ENCODE data around the gene DUS2.

The DUS2 gene

GRCh38 chr16:68077866-68078700, 55.0 kb downstream of the DUS2 start:
- no peak overlapping the region for H3K4me3 ChIP-seq (ENCODE audit: low read depth, low read length)
- no peak for TF ChIP-seq CTCF (IDR thresholded peaks at IDR 0.05; ENCODE audit: control insufficient read depth, extremely low read depth, insufficient read depth)
- no peak for DNase-seq (ENCODE audit: low read depth)

- no peak for DNase-seq (ENCODE audit: low read depth)
- H3K4me3 ChIP-seq (ENCODE audit: low read depth, low read length) = no peak overlapping the region
- no peak for TF ChIP-seq CTCF (IDR thresholded peaks at IDR 0.05; ENCODE audit: control insufficient read depth, extremely low read depth, insufficient read depth)
Measured at GRCh38 chr16:68078701-68079375, 55.8 kb downstream of the DUS2 start.

GRCh38 chr16:68079376-68079625, 56.2 kb downstream of the DUS2 start:
- TF ChIP-seq CTCF (IDR thresholded peaks at IDR 0.05; ENCODE audit: control insufficient read depth, extremely low read depth, insufficient read depth) = no peak
- DNase-seq (ENCODE audit: low read depth) = no peak
- H3K4me3 ChIP-seq (ENCODE audit: low read depth, low read length) = no peak overlapping the region

GRCh38 chr16:68079626-68080344, 56.7 kb downstream of the DUS2 start:
- H3K4me3 ChIP-seq (ENCODE audit: low read depth, low read length) = no peak overlapping the region
- no peak for DNase-seq (ENCODE audit: low read depth)
- no peak for TF ChIP-seq CTCF (IDR thresholded peaks at IDR 0.05; ENCODE audit: control insufficient read depth, extremely low read depth, insufficient read depth)

- DNase-seq (ENCODE audit: low read depth) = no peak
- H3K4me3 ChIP-seq (ENCODE audit: low read depth, low read length) = no peak overlapping the region
- no peak for TF ChIP-seq CTCF (IDR thresholded peaks at IDR 0.05; ENCODE audit: control insufficient read depth, extremely low read depth, insufficient read depth)
Measured at GRCh38 chr16:68081861-68082628, 59.0 kb downstream of the DUS2 start.

- no peak for DNase-seq (ENCODE audit: low read depth)
- TF ChIP-seq CTCF (IDR thresholded peaks at IDR 0.05; ENCODE audit: control insufficient read depth, extremely low read depth, insufficient read depth) = no peak
- no peak overlapping the region for H3K4me3 ChIP-seq (ENCODE audit: low read depth, low read length)
Measured at GRCh38 chr16:68082629-68083238, 59.6 kb downstream of the DUS2 start.

Measured in LNCaP clone FGC (cell line).